ENCODE data around the gene ZFR.
"Not testable (repeated sequence)": the region's sequence is repeated elsewhere in the genome, so short reads cannot be mapped to it uniquely, and the experiment has no call there.

Gene ZFR

DNA sequence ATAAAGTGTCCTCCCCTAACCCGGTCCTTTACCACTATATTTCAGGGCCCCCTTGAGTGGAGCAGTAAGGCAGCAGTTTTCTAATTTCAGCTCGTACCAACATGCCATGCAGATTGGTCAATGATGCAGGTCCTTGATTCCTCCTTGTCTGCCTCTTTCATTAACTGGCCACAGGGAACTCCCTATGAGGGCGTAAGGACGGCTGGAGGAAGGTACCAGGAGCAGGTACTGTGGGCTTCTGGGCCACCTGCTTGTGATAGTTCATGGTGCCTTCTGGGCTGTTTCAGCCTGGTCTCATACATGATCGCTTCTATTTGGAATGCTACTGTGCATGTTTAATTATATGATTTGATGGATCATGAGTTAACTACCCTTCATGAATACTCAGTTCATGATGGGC lies 9.4 kb upstream of the ZFR start:
- in situ Hi-C loops (cut with HindIII; ENCODE audit: low sequenced_read_pairs): no loop called here

DNA sequence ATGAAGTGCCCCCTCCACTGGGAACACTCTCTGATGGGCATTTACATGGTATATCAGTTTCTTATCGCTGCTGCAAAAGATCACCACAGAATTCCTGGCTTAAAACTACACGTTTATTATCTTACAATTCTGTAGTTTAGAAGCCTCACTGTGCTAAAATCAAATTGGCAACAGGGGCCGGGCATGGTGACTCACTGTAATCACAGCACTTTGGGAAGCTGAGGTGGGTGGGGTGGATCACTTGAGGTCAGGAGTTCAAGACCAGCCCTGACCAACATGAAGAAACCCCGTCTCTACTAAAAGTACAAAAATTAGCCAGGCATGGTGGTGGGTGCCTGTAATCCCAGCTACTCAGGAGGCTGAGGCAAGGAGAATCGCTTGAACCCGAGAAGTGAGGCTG lies 7.8 kb upstream of the ZFR start:
- in situ Hi-C loops (cut with HindIII; ENCODE audit: low sequenced_read_pairs): not testable (repeated sequence)

DNA sequence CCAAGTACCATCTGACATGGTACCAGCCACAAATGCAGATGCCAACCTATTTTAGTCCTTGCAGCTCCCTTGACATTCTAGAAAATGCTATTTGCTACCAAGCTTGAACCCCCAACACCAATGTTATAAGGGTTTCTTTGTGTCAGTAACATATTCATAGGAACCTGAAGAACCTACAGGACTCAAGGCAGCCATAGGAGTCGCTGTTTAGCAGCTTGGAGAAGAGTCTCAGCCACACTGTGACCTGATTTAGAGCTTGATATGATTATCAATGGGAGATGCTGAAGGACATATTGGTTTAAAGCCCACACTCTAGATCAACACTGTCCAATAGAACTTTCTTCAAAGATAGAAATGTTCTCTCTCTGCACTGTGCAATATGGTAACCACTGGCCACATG lies 6.4 kb upstream of the ZFR start:
- in situ Hi-C loops (cut with HindIII; ENCODE audit: low sequenced_read_pairs): no loop called here

DNA sequence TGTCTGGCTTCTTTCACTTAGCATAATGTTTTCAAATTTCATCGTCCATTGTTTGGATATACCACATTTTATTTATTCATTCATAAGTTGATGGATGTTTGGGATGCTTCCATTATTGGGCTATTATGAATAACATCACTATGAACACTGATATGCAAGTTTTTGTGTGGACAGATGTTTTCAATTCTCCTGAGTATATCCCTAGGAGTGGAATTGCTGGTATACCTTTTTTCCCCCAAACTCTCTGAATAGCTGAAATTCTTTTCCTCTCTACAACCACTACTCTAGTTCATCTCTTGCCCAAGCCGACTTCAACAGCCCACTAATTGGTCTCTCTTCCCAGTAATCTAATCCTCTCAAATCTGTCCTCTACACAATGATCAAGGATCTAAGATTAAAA lies 4.7 kb upstream of the ZFR start:
- in situ Hi-C loops (cut with HindIII; ENCODE audit: low sequenced_read_pairs): no loop called here

DNA sequence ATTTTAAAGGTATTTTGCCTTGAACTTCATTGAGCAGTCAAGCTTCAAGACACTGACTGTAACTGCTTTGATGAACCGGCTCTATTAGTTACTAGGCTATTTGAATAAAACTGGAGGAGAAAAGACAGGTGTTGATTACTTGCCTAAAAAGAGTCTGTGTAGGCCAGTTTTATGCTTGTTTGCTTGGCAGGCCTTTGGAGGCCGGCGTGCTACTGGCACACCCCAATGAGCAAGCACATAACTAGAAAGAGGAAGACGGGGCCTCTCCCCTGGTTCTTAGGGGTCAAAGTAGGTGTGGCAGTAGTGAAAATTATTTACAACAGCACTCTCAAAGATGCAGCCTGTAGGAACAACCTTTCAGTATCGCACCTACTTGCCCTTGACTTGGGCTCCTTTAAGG lies 2.1 kb upstream of the ZFR start:
- in situ Hi-C loops (cut with HindIII; ENCODE audit: low sequenced_read_pairs): no loop called here

DNA sequence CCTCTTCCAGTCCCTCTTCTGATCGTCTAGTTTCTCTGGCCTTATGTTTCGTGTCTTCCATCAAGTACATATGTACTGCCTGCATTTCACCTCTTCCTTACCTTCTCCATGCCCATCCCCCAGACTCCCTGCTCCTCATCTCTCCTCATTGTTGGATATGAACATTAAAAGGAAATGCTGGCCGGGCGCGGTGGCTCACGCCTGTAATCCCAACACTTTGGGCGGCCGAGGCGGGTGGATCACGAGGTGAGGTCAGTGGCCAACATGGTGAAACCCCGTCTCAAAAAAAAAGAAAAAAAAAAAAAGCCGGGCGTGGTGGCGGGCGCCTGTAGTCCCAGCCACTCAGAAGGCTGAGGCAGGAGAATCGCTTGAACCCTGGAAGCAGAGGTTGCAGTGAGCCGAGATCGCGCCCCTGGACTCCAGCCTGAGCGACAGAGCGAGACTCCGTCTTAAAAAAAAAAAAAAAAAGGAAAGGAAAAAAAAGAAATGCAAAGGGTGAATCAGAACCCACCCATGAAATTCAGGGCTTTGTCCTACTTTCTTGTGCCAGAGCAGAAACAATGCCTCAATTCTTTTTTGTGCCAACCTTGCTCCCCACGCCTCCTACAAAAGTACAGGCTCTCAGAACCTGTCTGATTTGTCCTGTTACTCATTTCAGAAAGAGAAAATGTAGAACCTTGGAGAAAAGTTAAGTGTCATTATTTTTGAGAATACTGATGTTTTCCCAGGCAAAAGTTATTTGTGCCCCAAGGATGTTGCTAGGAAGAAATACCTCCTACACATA lies 1.5 kb upstream of the ZFR start:
- in situ Hi-C loops (cut with HindIII; ENCODE audit: low sequenced_read_pairs): no loop called here

DNA sequence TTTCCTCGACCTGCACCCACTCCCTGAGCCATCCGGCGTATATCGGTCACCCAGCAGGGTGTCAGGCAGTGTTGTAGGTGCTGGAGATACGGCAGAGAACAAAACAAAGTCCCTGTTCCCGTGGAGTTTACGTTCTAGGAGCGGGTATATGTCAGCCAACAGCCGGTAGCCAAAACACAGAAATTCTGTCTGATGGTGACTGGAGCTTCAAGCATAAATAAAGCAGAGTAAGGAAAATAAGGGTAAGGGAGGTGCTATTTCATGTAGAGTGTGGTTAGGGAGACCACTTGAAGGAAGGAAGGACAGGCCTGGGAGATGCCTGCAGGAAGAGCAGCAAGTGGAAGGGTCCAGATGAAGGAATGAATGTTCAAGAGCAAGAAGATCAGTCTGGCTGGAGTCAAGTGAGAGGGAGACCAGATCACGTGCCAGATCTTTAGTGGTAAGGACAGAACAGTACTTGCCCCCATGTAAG lies 783 bp upstream of the ZFR start:
- in situ Hi-C loops (cut with HindIII; ENCODE audit: low sequenced_read_pairs): no loop called here

DNA sequence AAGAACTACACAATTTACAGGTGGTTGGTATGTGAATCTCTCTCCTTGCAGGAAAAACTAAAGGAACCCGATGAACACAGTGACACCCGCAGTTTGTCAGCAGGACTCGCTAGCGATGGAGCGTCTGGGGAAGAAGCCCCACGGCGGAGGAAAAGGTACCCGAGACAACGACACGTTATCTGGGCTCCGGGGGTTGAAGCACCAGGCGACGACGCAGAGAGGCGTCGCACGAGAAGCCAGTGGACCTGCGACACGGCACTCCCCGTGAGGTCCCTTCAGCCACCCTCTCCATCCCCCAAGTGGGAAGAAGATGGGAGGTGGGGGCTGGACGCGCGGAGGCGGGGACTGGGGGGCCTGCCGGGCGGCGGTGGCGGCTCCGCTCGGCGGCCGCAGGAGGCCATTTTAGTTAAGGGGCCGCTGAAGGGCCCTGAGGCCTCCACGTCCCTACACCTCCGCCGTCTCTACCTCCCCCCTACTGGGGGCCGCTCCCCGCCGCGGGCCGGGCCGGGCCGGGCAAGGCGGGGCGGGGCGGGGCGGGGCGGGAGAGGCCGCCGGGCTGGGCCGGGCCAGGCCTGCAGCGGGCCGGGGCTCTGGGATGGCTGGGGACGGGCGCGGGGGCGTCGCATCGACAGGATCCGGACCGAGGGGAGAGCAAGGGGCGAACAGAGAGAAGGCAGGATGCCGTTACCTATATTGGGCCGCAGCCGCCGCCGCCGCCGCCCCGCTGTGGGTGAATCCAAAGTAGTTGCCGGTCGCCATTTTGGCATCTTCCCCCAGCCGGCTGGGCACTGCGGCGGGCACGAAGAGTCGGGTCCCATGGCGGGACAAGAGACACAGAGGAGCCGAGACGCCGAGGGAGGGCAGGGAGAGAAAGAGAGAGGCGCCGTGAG lies 754 bp downstream of the ZFR start:
- in situ Hi-C loops (cut with HindIII; ENCODE audit: low sequenced_read_pairs): no loop called here

DNA sequence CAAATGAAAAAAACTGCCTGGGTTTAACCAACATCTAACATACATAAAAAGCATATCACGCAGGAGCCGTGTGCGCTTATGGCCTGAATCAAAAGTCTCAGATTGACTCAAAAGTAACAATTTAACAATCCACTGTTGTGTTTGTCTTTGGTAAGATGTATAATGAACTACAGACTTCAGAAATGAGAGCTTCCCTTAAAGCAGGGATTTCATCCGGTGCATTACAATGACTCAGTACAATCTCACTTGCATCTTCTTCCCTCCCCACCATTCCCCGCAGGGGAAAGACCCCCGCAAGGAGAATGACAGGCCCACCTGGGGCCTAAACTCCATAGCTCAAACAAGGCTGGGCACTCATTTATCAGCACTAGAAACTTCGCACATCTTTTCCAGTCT lies 1.4 kb downstream of the ZFR start:
- in situ Hi-C loops (cut with HindIII; ENCODE audit: low sequenced_read_pairs): no loop called here

DNA sequence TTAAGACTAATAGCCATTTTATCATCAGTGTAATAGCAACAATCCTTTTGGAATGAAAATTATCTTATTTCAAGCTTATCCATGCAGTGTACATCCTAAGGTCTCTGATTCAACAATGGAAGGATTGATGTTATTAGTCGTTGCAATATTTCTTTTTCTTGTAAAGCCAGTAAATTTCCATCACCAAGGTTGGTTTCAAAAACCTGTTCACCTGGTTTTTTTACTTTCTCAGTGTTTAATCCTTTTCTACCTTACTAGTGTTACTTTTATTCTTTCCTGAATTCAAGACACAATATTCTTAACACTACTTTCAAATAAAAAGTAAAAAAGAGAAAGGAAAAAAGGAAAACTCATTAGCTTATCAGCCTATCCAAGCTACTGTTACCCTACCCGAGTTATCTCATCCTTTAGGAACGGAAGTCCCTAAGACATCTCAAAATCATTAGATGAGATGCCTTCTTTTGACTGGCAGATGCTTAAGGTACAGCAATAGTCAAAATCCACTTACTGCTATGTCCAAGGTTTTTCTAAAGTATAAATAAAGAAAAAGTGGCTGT lies 5.4 kb downstream of the ZFR start:
- in situ Hi-C loops (cut with HindIII; ENCODE audit: low sequenced_read_pairs): no loop called here

DNA sequence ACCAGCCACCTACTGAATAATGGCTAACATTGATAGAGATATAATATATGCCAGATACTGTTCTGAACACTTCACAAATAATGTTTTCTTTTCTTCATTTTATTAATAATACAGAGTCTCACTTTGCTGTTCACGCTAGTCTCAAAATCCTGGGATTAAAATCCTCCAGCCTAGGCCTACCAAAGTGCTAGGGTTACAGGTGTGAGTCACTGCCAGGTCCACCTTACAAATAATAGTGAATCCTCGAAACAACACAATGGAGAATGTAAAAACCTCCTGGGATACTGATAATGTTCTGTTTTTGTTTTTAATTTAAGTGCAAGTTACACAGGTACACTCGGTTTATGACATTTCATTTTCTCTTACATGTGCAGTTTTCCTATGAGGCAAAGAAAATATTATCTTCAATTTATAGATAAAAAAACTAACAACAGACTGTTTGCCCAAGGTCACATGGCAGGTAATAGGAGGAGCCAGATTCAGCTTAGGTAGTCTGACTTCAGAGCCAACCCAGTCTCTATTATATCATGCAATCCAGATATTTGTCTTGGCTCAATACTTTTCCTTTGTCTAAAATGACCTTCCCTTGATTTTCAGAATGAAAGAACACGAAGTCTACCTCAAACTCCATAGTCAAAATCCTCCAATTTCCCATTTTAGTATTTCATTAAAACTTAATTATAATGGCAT lies 7.8 kb downstream of the ZFR start:
- in situ Hi-C loops (cut with HindIII; ENCODE audit: low sequenced_read_pairs): no loop called here

DNA sequence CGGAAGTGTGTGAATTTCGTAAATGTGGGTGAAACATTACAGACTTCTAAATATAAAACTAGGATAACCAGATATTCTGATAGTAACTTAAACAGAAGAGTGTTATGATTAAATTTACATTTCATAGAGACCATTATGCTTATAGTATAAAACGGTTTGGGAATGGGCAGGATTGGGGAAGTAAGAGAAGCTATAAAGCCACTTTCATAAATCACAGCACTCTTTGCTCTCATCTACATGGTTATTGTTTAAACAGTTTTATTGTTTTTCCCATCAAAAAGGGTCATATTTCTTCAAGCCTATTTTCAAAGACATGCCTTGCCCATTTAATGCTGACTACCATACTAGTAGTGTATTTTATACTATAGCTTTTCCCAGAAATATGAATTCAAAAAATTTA lies 9.2 kb downstream of the ZFR start:
- in situ Hi-C loops (cut with HindIII; ENCODE audit: low sequenced_read_pairs): no loop called here

DNA sequence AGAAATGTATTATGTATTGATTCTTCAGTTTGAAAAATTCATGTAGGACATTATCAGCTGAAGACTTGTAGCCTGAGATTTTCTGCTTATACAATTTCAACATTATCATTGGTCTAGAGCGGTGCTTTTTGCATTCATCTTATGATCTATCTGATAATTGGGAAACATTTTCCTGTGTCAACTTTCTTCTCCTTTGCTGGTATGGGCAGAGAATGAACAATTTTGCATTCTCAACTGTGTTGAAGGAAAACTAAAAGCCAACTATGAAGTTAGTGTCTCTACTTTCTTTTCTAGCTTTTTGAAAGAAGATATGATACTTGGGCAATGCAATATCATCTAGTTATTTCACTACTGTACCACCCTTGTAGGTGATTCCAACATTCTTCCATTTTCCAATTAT lies 10.3 kb downstream of the ZFR start:
- in situ Hi-C loops (cut with HindIII; ENCODE audit: low sequenced_read_pairs): no loop called here

DNA sequence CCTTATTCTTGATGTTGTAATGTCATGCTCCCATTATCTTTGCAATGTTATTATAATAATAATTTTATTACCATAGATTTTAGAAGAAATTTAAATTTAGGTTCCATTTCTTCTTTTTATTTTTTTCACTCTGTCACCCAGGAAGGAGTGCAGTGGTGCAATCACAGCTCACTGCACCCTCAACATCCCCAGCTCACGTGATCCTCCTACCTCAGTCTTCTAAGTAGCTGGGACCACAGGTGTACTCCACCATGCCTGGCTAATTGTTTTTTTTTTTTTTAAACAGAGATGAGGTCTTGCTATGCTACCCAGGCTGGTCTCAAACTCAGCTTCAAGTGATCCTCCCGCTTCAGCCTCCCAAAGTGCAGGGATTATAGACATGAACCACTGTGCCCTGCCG lies 11.9 kb downstream of the ZFR start:
- in situ Hi-C loops (cut with HindIII; ENCODE audit: low sequenced_read_pairs): no loop called here

DNA sequence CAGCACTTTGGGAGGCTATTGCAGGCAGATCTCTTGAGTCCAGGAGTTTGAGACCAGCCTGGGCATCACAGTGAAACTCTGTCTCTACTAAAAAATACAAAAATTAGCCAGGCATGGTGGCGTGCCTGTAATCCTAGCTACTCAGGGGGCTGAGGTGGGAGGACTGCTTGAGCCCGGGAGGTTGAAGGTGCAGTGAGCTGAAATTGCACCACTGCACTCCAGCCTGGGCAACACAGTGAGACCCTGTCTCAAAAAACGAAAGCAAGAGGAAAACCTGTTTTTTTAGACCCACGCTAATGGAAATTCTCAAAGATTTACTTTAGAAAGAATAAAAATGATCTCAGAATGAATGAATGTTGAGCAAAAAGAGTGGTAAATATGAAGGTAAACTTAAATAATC lies 13.7 kb downstream of the ZFR start:
- in situ Hi-C loops (cut with HindIII; ENCODE audit: low sequenced_read_pairs): not testable (repeated sequence)

DNA sequence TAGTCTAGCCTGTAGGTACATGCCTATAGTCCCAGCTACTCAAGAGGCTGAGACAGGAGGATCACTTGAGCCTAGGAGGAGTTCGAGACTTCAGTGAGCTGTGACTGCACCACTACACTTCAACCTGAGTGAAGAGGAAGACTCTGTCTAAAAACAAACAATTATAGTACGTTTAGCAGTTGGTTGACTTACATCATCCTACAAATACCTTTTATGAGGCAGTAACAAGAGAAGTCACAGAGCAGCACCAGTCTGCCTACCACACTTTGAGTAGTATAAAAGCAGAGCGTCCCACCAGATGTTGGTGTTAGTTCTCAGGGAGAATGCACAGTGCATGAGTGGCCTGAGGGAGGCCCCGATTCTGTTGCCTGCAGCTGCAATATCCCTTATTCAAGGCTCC lies 16.1 kb downstream of the ZFR start:
- in situ Hi-C loops (cut with HindIII; ENCODE audit: low sequenced_read_pairs): no loop called here

DNA sequence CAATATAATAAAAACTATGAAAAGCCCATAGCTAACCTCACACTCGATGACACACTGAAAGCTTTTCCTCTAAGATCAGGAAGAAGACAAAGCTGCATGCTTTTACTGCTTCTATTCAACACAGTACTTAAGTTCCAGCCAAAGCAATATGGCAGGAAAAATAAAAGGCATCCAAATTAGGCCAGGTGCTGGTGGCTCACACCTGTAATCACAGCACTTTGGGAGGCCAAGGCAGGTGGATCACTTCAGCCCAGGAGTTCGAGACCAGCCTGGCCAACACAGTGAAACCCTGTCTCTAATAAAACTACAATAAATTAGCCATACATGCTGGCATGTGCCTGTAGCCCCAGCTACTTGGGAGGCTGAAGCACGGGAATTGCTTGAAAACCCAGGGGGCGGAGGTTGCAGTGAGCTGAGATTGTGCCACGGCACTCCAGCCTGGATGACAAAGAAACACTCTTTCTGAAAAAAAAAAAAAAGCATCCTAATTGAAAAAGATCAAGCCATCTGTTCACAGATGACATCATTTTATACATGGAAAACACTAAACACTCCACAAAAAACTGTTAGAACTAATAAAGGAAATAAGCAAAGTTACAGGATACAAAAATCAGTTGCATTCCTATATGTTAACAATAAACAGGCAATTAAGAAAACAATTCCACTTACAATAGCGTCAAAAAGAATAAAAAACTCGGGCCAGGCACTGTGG lies 17.9 kb downstream of the ZFR start:
- in situ Hi-C loops (cut with HindIII; ENCODE audit: low sequenced_read_pairs): no loop called here

DNA sequence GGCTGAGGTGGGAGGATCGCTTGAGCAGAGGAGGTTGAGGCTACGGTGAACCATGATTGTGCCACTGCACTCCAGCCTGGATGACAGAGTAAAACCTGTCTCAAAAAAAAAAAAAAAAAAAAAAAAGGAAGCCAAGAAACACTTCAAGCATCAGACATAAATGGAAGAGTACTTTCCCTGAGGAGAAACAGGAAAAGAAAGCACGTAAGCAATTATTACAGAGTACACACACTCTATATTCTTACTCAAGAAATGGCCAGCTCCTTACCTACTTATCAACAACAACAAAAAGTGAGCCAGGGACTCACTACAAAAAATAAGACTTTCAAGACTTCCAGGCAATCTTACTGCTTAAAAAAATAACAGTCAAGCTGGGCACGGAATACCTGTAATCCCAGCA lies 21.8 kb downstream of the ZFR start:
- in situ Hi-C loops (cut with HindIII; ENCODE audit: low sequenced_read_pairs): no loop called here

DNA sequence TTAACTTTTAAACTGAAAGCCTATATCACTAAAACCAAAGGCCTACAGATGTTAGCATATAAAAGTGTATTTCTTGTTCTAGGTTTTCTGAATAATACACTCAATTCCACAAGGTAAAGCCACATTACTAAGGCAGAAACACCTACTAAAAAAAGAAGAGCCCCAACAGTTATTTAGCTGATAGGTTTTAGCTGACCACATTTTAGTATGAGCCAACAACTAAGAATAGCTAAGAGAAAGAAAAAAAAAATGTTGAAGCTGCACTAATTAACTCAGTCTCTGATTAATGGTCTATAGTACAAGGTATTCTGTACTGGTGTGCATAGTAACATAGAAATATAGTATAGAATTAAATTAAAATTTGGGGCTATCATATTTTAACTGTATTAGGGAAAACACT lies 23.5 kb downstream of the ZFR start:
- in situ Hi-C loops (cut with HindIII; ENCODE audit: low sequenced_read_pairs): no loop called here

DNA sequence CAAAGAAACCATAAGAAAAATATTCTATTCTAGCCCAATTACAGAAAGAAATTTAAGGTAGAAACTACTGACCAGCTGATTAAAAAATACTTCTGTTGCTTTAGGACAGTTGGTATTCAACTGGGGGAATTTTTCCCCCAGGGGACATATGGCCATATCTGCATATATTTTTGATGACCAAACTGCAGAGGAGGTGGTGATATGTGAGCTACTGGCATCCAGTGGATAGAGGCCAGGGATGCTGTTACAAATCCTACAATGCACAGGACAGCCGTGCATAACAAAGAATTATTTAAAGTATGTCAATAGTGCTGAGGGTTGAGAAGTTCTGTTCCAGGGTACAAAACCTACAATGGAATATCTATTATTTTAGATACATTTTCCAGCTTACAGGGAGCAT lies 24.0 kb downstream of the ZFR start:
- in situ Hi-C loops (cut with HindIII; ENCODE audit: low sequenced_read_pairs): no loop called here

DNA sequence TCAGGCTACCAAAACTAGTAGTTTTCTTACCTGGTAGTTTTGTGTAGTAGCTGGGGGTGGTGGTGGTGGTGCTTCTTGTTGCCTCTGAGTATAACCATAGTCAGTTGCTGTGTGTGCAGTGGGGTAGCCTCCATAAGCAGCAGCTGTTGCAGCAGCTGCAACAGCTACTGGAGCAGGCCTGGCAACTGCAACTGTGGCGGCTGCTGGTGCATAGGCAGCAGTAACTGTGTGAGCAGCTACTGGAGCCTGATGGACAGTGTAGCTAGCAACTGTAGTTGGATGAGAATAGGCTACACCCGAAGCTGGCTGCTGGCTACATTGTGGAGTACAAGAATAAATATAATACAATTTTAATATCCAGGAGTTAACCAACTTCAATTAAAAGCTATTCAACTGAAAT lies 24.7 kb downstream of the ZFR start:
- in situ Hi-C loops (cut with HindIII; ENCODE audit: low sequenced_read_pairs): no loop called here

All from DLD1 (cell line).